B cell (primary cell): ENCODE data around the gene PRR11. TPM values are rescaled to one million over a fixed set of nuclear protein-coding genes. Genes with fewer than 3 reads are reported as not detected.

Source experiments
- ATAC-seq: fragments of 200-7000 bp; cut with Tn5 transposase; one replicate; pipeline ENCODE4 v1.10.0; 2021; ENCODE audit warnings: low read depth, mild to moderate bottlenecking, moderate number of reproducible peaks, moderate library complexity
- CTCF ChIA-PET: fragments of 350-600 bp; sonication (Branson Sonifier 250); formaldehyde crosslinking; loops from one replicate; lab custom pipeline; 2021; ENCODE audit warnings: antibody characterized with exemption, inconsistent platforms; lab: Charles Lee
- POLR2A ChIA-PET: fragments of 350-600 bp; sonication (Branson Sonifier 250); formaldehyde crosslinking; loops from one replicate; lab custom pipeline; 2021; ENCODE audit warnings: antibody characterized with exemption; lab: Charles Lee
- DNase-seq: peaks from one replicate; pipeline ENCODE4 v3.0.0; 2013
- H2AFZ ChIP-seq: 2 replicates; pipeline ENCODE4 v1.6.1; 2012; ENCODE audit warnings: mild to moderate bottlenecking, low read depth, low read length; ENCODE audit not compliant: insufficient read depth, poor library complexity, severe bottlenecking
- H3K27ac ChIP-seq, 2 donors: 1 replicate in 1 of 2; 2 replicates in 1 of 2; pipeline ENCODE4 v1.5.1; 2012 to 2013; ENCODE audit warnings: low read length in 2 of 2, mild to moderate bottlenecking in 2 of 2, moderate library complexity in 1 of 2
- H3K27me3 ChIP-seq, 4 experiments: fragments of 200-600 bp in 1 of 4; sonication (generic) in 1 of 4; replicated peaks in 1 of 4; 1 replicate in 2 of 4; 2 replicates in 2 of 4; pipeline versions ENCODE4 v1.6.1 to v1.7.0; 2013 to 2016; ENCODE audit warnings: low read length in 3 of 4, mild to moderate bottlenecking in 2 of 4, mixed read lengths in 1 of 4, moderate library complexity in 1 of 4; ENCODE audit not compliant: insufficient read depth in 4 of 4, control insufficient read depth in 3 of 4; ENCODE audit errors: control extremely low read depth in 1 of 4
- H3K36me3 ChIP-seq, 2 experiments: replicated peaks in 1 of 2; 1 replicate in 1 of 2; 2 replicates in 1 of 2; pipeline versions ENCODE4 v1.6.1 to v1.7.1; 2013; ENCODE audit warnings: low read length in 1 of 2; ENCODE audit not compliant: insufficient read depth in 2 of 2, control insufficient read depth in 1 of 2; ENCODE audit errors: control extremely low read depth in 1 of 2, extremely low read depth in 1 of 2
- H3K4me1 ChIP-seq, 2 donors: fragments of 200-600 bp in 1 of 2; sonication (generic) in 1 of 2; 1 replicate in 1 of 2; 2 replicates in 1 of 2; pipeline versions ENCODE4 v1.5.1 to v1.6.1; 2013 to 2017; ENCODE audit warnings: low read length in 2 of 2; ENCODE audit not compliant: control insufficient read depth in 2 of 2, insufficient read depth in 2 of 2
- H3K4me2 ChIP-seq: replicated peaks from 2 replicates; pipeline ENCODE3; 2012; ENCODE audit warnings: mild to moderate bottlenecking, low read depth, low read length; ENCODE audit not compliant: poor library complexity, severe bottlenecking
- H3K4me3 ChIP-seq, 5 experiments: fragments of 200-600 bp in 1 of 5; sonication (generic) in 1 of 5; 1 replicate in 3 of 5; 2 replicates in 2 of 5; pipeline versions ENCODE4 v1.5.1 to v1.7.0; 2011 to 2016; ENCODE audit warnings: low read length in 4 of 5, mild to moderate bottlenecking in 4 of 5, low read depth in 2 of 5, control low read depth in 1 of 5, moderate library complexity in 1 of 5; ENCODE audit not compliant: insufficient read depth in 1 of 5; ENCODE audit errors: control extremely low read depth in 1 of 5, extremely low read depth in 1 of 5
- H3K79me2 ChIP-seq: fragments of 200-600 bp; sonication (generic); one replicate; pipeline ENCODE4 v1.6.0; 2016; ENCODE audit warnings: low read length; ENCODE audit not compliant: control insufficient read depth, insufficient read depth
- H3K9ac ChIP-seq: fragments of 200-600 bp; sonication (generic); 2 replicates; pipeline ENCODE4 v1.6.1; 2017; ENCODE audit warnings: mild to moderate bottlenecking, low read length, moderate library complexity
- H3K9me3 ChIP-seq, 3 donors: one replicate each; pipeline versions ENCODE4 v1.6.1 to v1.7.1; 2013; ENCODE audit warnings: low read length in 2 of 3; ENCODE audit not compliant: control insufficient read depth in 2 of 3, insufficient read depth in 1 of 3; ENCODE audit errors: control extremely low read depth in 1 of 3
- H4K20me1 ChIP-seq: 2 replicates; pipeline ENCODE4 v1.6.0; 2012; ENCODE audit warnings: mild to moderate bottlenecking, low read length; ENCODE audit not compliant: insufficient read depth, control insufficient read depth, poor library complexity, severe bottlenecking
- H3K27ac Mint-ChIP-seq: one replicate; pipeline ENCODE4 v1.8.0; 2021; ENCODE audit warnings: mixed read lengths
- H3K27me3 Mint-ChIP-seq: one replicate; pipeline ENCODE4 v1.8.0; 2021; ENCODE audit warnings: mixed read lengths
- H3K4me1 Mint-ChIP-seq: one replicate; pipeline ENCODE4 v1.8.0; 2021; ENCODE audit warnings: mixed read lengths
- H3K4me3 Mint-ChIP-seq: one replicate; pipeline ENCODE4 v1.8.0; 2021; ENCODE audit warnings: mixed read lengths
- H3K9me3 Mint-ChIP-seq: one replicate; pipeline ENCODE4 v1.8.0; 2022; ENCODE audit warnings: mixed read lengths; ENCODE audit not compliant: insufficient read depth
- EZH2 ChIP-seq: IDR thresholded peaks from 2 replicates; pipeline ENCODE4 v1.6.1; 2012; ENCODE audit warnings: borderline replicate concordance, low read depth, mild to moderate bottlenecking, moderate library complexity, low read length; ENCODE audit not compliant: insufficient read depth, poor library complexity, severe bottlenecking
- WGBS: methylation state at CpG from one replicate; pipeline ENCODE4 v1.1.5; 2013; ENCODE audit warnings: missing lambda C conversion rate; ENCODE audit not compliant: insufficient coverage; 5-methylcytosine and 5-hydroxymethylcytosine counted together
- intact Hi-C: fragments of 100-400 bp; cut with micrococcal nuclease; formaldehyde crosslinking; loops from one replicate; pipeline ENCODE4 v1.10.0; 2022
- polyA plus RNA-seq: library from polyadenylated mRNA; depleted of rRNA; stranded (reverse); fragments of >200 nt; gene quantifications from 2 replicates; pipeline ENCODE4 v1.2.3, GENCODE V29; 2012
- total RNA-seq, 2 donors: library from RNA; stranded (reverse); fragments of 120-200 nt in 1 of 2; gene quantifications; 1 replicate in 1 of 2; 2 replicates in 1 of 2; pipeline versions ENCODE4 v1.2.3 to v1.2.4, GENCODE V29; 2013 to 2022
- TF ChIP-seq, protein P1 (sequence below): fragments of 200-600 bp; IDR thresholded peaks from one replicate; pipeline ENCODE4 v1.8.0; 2022; ENCODE audit warnings: antibody characterized with exemption, mild to moderate bottlenecking

PRR11 gene
- total and polyA plus RNA-seq, 2 donors (not counting 1 experiment from before 2014, with no cell fraction given) = 1.2 to 1.5 TPM

DNA sequence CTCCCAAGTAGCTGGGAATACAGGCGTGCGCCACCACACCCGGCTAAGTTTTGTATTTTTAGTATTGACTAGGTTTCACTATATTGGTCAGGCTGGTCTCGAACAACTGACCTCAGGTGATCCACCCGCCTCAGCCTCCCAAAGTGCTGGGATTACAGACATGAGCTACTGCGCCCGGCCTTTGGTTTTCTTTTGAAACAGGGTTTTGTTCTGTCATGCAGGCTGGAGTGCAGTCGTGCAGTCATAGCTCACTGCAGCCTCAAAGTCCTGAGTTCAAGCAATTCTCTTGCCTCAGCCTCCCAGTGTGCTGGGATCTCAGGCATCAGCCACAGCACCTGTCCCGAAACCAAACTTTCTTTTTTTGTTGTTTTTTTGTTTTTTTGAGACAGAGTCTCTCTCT is 25.1 kb downstream of the PRR11 start:
- TF ChIP-seq, protein P1, sequence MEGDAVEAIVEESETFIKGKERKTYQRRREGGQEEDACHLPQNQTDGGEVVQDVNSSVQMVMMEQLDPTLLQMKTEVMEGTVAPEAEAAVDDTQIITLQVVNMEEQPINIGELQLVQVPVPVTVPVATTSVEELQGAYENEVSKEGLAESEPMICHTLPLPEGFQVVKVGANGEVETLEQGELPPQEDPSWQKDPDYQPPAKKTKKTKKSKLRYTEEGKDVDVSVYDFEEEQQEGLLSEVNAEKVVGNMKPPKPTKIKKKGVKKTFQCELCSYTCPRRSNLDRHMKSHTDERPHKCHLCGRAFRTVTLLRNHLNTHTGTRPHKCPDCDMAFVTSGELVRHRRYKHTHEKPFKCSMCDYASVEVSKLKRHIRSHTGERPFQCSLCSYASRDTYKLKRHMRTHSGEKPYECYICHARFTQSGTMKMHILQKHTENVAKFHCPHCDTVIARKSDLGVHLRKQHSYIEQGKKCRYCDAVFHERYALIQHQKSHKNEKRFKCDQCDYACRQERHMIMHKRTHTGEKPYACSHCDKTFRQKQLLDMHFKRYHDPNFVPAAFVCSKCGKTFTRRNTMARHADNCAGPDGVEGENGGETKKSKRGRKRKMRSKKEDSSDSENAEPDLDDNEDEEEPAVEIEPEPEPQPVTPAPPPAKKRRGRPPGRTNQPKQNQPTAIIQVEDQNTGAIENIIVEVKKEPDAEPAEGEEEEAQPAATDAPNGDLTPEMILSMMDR = no peak
- no peak for TF ChIP-seq EZH2
- CTCF ChIA-PET = no interaction called here
- 96% methylated on average over 8 of the region's 9 CpGs for WGBS

DNA sequence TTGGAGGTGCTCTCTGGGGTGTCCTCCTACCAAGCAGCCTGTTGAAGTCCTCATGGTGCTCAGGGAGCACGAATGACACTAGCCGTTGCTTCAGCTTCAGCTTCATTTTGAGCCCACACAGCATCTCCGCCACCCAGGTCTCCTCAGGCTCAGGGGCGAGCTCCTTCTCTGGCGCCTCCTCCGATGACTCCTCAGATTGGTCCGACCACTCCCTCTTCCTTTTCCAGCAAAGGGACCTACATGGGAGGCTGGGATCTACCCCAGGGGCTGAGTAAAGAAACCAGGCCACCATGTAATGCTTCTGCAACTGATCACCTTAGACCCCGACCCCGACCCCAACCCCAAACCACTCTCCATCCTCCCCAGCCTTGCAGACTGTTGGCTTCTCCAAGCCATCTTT is 25.9 kb downstream of the PRR11 start:
- DNase-seq = no peak
- no peaks in the 10 kb centered on the region for H3K27me3 ChIP-seq
- no peak overlapping the region for H3K27ac ChIP-seq
- POLR2A ChIA-PET = no interaction called here
- no peak for TF ChIP-seq EZH2
- TF ChIP-seq, protein P1 = no peak
- no peak overlapping the region for H3K4me2 ChIP-seq
- WGBS = over 99% methylated on average over 9 of the region's 9 CpGs
- no peak overlapping the region for H2AFZ ChIP-seq
- intact Hi-C loops = no loop called here
- Mint-ChIP-seq H3K9me3 (no peaks in the 10 kb centered on the region), H3K27me3 (no peaks in the 10 kb centered on the region), H3K4me3 (no peak overlapping the region), H3K4me1 (peaks cover 12% of the 10 kb centered on the region), H3K27ac (no peak overlapping the region)
- no peaks in the 10 kb centered on the region for H3K36me3 ChIP-seq
- peaks cover 0 to 8% of the 10 kb centered on the region in 2 donors for H3K4me1 ChIP-seq
- H3K4me3 ChIP-seq = no peak overlapping the region
- H3K9me3 ChIP-seq = no peaks in the 10 kb centered on the region
- peaks cover 3% of the 10 kb centered on the region for H3K79me2 ChIP-seq
- no peaks in the 10 kb centered on the region for H4K20me1 ChIP-seq
- CTCF ChIA-PET = no interaction called here
- ATAC-seq = no peak
- H3K9ac ChIP-seq = no peak overlapping the region

More for the DNA sequence above, 25.1 kb downstream of the PRR11 start:
- no peak overlapping the region for H3K4me2 ChIP-seq
- H3K4me3 Mint-ChIP-seq = no peak overlapping the region
- DNase-seq (no peak), ATAC-seq (no peak)
- no peaks in the 10 kb centered on the region for H4K20me1 ChIP-seq
- no peak overlapping the region for H3K4me3 ChIP-seq
- H3K4me1 Mint-ChIP-seq = peaks cover 8% of the 10 kb centered on the region
- H2AFZ ChIP-seq = no peak overlapping the region
- intact Hi-C loops = no loop called here
- H3K27me3 ChIP-seq = no peaks in the 10 kb centered on the region
- no peaks in the 10 kb centered on the region for H3K9me3 ChIP-seq
- no peaks in the 10 kb centered on the region for H3K27me3 Mint-ChIP-seq
- no peaks in the 10 kb centered on the region for H3K9me3 Mint-ChIP-seq
- no peaks in the 10 kb centered on the region for H3K36me3 ChIP-seq
- no peak overlapping the region for H3K27ac Mint-ChIP-seq
- H3K79me2 ChIP-seq = peaks cover 3% of the 10 kb centered on the region
- no peak overlapping the region for H3K27ac ChIP-seq
- H3K4me1 ChIP-seq = peaks cover 0 to 6% of the 10 kb centered on the region in 2 donors
- POLR2A ChIA-PET = no interaction called here
- no peak overlapping the region for H3K9ac ChIP-seq
